GM23338 (cell line): ENCODE results near the gene ACTN2. TPM values are rescaled to one million over a fixed set of nuclear protein-coding genes. Genes with fewer than 3 reads are reported as not detected.

Experiments used
- ATAC-seq: fragments of 200-7000 bp; cut with Tn5 transposase; 3 replicates; pipeline ENCODE4 v1.9.1; 2020
- DNase-seq: peaks from one replicate; pipeline ENCODE4 v3.0.0-alpha.2; 2015; ENCODE audit warnings: low spot score
- H2AFZ ChIP-seq: fragments of 200-600 bp; sonication (generic); 2 replicates; pipeline ENCODE4 v1.8.0; 2016; ENCODE audit warnings: antibody characterized with exemption, mild to moderate bottlenecking, moderate library complexity
- H3F3A ChIP-seq: fragments of 200-600 bp; sonication (generic); replicated peaks from 2 replicates; pipeline ENCODE4 v1.8.0; 2017; ENCODE audit warnings: antibody characterized with exemption, mixed run types, low read depth
- H3K27ac ChIP-seq: fragments of 200-600 bp; sonication (generic); 2 replicates; pipeline ENCODE4 v1.6.1; 2016; ENCODE audit warnings: low read depth
- H3K27me3 ChIP-seq: fragments of 200-600 bp; sonication (generic); 2 replicates; pipeline ENCODE4 v1.8.0; 2016; ENCODE audit warnings: mild to moderate bottlenecking, mixed run types, moderate library complexity; ENCODE audit not compliant: insufficient read depth
- H3K36me3 ChIP-seq: fragments of 200-600 bp; sonication (generic); 2 replicates; pipeline ENCODE4 v1.8.0; 2016; ENCODE audit warnings: mild to moderate bottlenecking; ENCODE audit not compliant: insufficient read depth
- H3K4me1 ChIP-seq: fragments of 200-600 bp; sonication (generic); 2 replicates; pipeline ENCODE4 v1.8.0; 2016; ENCODE audit warnings: mild to moderate bottlenecking, moderate library complexity; ENCODE audit not compliant: insufficient read depth
- H3K4me2 ChIP-seq: fragments of 200-600 bp; sonication (generic); 2 replicates; pipeline ENCODE4 v1.7.1; 2017; ENCODE audit warnings: mixed run types
- H3K4me3 ChIP-seq: fragments of 200-600 bp; sonication (generic); 2 replicates; pipeline ENCODE4 v1.6.1; 2016; ENCODE audit warnings: mixed run types
- H3K79me2 ChIP-seq: fragments of 200-600 bp; sonication (generic); replicated peaks from 2 replicates; pipeline ENCODE4 v1.8.0; 2017; ENCODE audit warnings: mild to moderate bottlenecking; ENCODE audit not compliant: insufficient read depth
- H3K9me2 ChIP-seq: fragments of 200-600 bp; sonication (generic); 2 replicates; pipeline ENCODE4 v1.8.0; 2017; ENCODE audit not compliant: insufficient read depth
- H4K20me1 ChIP-seq: fragments of 200-600 bp; sonication (generic); replicated peaks from 2 replicates; pipeline ENCODE4 v1.8.0; 2017; ENCODE audit warnings: mild to moderate bottlenecking; ENCODE audit not compliant: insufficient read depth
- H3K27ac Mint-ChIP-seq: 2 replicates; pipeline ENCODE4 v1.8.0; 2020; ENCODE audit warnings: inconsistent platforms, mild to moderate bottlenecking, moderate library complexity, mixed read lengths
- H3K27me3 Mint-ChIP-seq: 3 replicates; pipeline ENCODE4 v1.8.0; 2022; ENCODE audit warnings: low read depth, mild to moderate bottlenecking, moderate library complexity, mixed read lengths, inconsistent platforms; ENCODE audit not compliant: insufficient read depth, poor library complexity
- H3K36me3 Mint-ChIP-seq: 3 replicates; pipeline ENCODE4 v1.8.0; 2021; ENCODE audit warnings: low read depth, mild to moderate bottlenecking, inconsistent platforms, moderate library complexity, mixed read lengths
- H3K4me1 Mint-ChIP-seq: 3 replicates; pipeline ENCODE4 v1.8.0; 2020; ENCODE audit warnings: mild to moderate bottlenecking, inconsistent platforms, mixed read lengths
- H3K4me3 Mint-ChIP-seq: 3 replicates; pipeline ENCODE4 v1.8.0; 2021; ENCODE audit warnings: moderate library complexity, mild to moderate bottlenecking, inconsistent platforms, mixed read lengths
- H3K9me3 Mint-ChIP-seq: 3 replicates; pipeline ENCODE4 v1.8.0; 2020; ENCODE audit warnings: moderate library complexity, mild to moderate bottlenecking, inconsistent platforms, mixed read lengths
- ZNF331 ChIP-seq: fragments of 250-450 bp; sonication (Bioruptor Pico); IDR thresholded peaks from 2 replicates; pipeline ENCODE4 v1.5.0; 2020; ENCODE audit warnings: low read depth, mild to moderate bottlenecking, moderate library complexity
- polyA plus RNA-seq: library from polyadenylated mRNA; unstranded; fragments of >200 nt; fragmentation: Nextera tagmentation; extraction: Ambion mirVana; gene quantifications from 2 replicates; pipeline ENCODE4 v1.2.1, GENCODE V29; 2016
- total RNA-seq: library from RNA; depleted of rRNA; stranded (reverse); fragments of >200 nt; shearing (Covaris generic); gene quantifications from 2 replicates; pipeline ENCODE4 v1.2.3, GENCODE V29; 2014; rRNA removed

ACTN2 gene
- total and polyA plus RNA-seq, 2 experiments from 2014 or later: 1.9 to 2.8 TPM

DNA sequence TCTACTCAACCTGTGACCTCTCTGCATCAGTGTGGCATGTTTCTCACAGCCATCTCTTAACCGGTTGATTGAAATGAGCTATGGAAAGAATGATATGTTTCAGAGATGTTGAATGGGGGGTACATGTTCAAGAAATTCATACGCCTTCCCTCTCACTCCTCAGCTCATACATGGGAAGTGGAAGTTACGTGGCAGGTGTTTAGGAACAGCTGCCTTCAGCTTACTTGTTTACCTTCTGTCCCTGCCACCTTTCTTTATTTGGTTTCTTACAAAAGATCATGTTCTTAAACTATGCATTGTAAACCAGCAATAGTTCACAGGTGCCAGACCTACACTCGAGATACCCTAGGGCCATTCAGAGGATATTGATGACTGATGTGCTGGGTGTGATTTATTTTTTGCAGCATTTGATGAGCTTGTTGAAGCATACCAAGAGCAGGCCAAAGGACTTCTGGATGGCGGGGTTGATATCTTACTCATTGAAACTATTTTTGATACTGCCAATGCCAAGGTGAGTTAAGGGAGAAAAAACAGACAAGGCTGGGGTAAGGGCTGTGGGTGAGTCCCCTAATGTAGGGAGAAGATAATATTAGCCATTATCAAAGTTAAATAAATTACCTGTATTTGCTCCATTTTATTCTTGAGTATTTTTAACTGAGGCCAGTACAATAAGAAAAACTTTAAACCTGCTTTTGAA is 126.2 kb downstream of the ACTN2 start:
- no peak for TF ChIP-seq ZNF331

More for the DNA sequence above, 126.2 kb downstream of the ACTN2 start:
- Histone ChIP-seq H3K4me3 (no peak overlapping the region), H3K79me2 (no peaks in the 10 kb centered on the region), H3K27ac (no peak overlapping the region), H3K4me1 (no peaks in the 10 kb centered on the region), H2AFZ (no peak overlapping the region), H3K36me3 (peaks cover 12% of the 10 kb centered on the region), H3K9me2 (no peaks in the 10 kb centered on the region), H3K4me2 (no peak overlapping the region), H3F3A (no peaks in the 10 kb centered on the region), H3K27me3 (no peaks in the 10 kb centered on the region), H4K20me1 (no peaks in the 10 kb centered on the region)
- no peak for DNase-seq
- no peaks in the 10 kb centered on the region for H3K9me3 Mint-ChIP-seq
- H3K27me3 Mint-ChIP-seq: no peaks in the 10 kb centered on the region
- no peak for ATAC-seq
- H3K4me3 Mint-ChIP-seq: no peak overlapping the region
- H3K4me1 Mint-ChIP-seq: no peaks in the 10 kb centered on the region
- no peak overlapping the region for H3K27ac Mint-ChIP-seq
- peaks cover 32% of the 10 kb centered on the region for H3K36me3 Mint-ChIP-seq

Other genes with a start within 250 kb of the ACTN2 start
- 11.5 and 20.2 TPM in 2 replicates for gene LGALS8, start 162.5 kb upstream of the ACTN2 start, total RNA-seq
- 10.1 and 10.5 TPM in 2 replicates for gene LGALS8, start 162.5 kb upstream of the ACTN2 start, polyA plus RNA-seq
- 78.9 and 81.1 TPM in 2 replicates for gene HEATR1, start 82.0 kb upstream of the ACTN2 start, total RNA-seq
- 13.2 and 17.2 TPM in 2 replicates for gene HEATR1, start 82.0 kb upstream of the ACTN2 start, polyA plus RNA-seq
- 20.0 and 20.4 TPM in 2 replicates for gene MTR, start 108.8 kb downstream of the ACTN2 start, total RNA-seq
- gene MTR, start 108.8 kb downstream of the ACTN2 start, polyA plus RNA-seq: 6.3 and 6.4 TPM in 2 replicates